GM06990 (cell line): ENCODE results near the gene HMBS.
A peak's percentile ranks its signal among the peaks of the same experiment; 100 is the strongest.
"Not testable (repeated sequence)": the region's sequence is repeated elsewhere in the genome, so short reads cannot be mapped to it uniquely, and the experiment has no call there.

Source experiments
- DNase-seq: peaks from one replicate; pipeline ENCODE4 v3.0.0-alpha.2; 2011; ENCODE audit not compliant: insufficient read length; ENCODE audit errors: extremely low read depth
- H3K27me3 ChIP-seq: replicated peaks from 2 replicates; pipeline ENCODE4 v1.6.0; 2011; ENCODE audit warnings: low read length; ENCODE audit not compliant: control insufficient read depth, insufficient read depth
- H3K36me3 ChIP-seq: 2 replicates; pipeline ENCODE4 v1.5.1; 2011; ENCODE audit warnings: low read length; ENCODE audit not compliant: control insufficient read depth, insufficient read depth
- H3K4me3 ChIP-seq: replicated peaks from 2 replicates; pipeline ENCODE4 v1.5.1; 2011; ENCODE audit warnings: low read depth, mild to moderate bottlenecking, control low read depth, low read length
- CTCF ChIP-seq: IDR thresholded peaks from 2 replicates; pipeline ENCODE4 v1.5.1; 2011; ENCODE audit warnings: low read length, control low read depth, mild to moderate bottlenecking, inconsistent platforms; ENCODE audit not compliant: insufficient read depth, poor library complexity, severe bottlenecking

HMBS gene

GRCh38 chr11:119084663-119085436 is at the start of gene HMBS:
Gene HMBS (plus strand): TSS chr11:119084881. CDS start chr11:119085034, 153 bp downstream.
- peak; percentile 96 for DNase-seq

GRCh38 chr11:119038884-119039283 is 45.8 kb upstream of the HMBS start:
- no peak overlapping the region for H3K4me3 ChIP-seq
- no peak for DNase-seq
- no peaks in the 10 kb centered on the region for H3K27me3 ChIP-seq
- TF ChIP-seq CTCF = no peak
- H3K36me3 ChIP-seq = no peaks in the 10 kb centered on the region

More at GRCh38 chr11:119084663-119085436, at the start of gene HMBS:
- Histone ChIP-seq H3K4me3 (peak within 1 kb of the TSS; percentile 91), H3K36me3 (peaks cover 18% of the 10 kb centered on the region), H3K27me3 (no peaks in the 10 kb centered on the region)
- no peak for TF ChIP-seq CTCF

GRCh38 chr11:119039471-119039870 is 45.2 kb upstream of the HMBS start:
- H3K27me3 ChIP-seq, H3K36me3 ChIP-seq, DNase-seq, H3K4me3 ChIP-seq: not testable (repeated sequence)

GRCh38 chr11:119041821-119042514 is 42.7 kb upstream of the HMBS start:
- no peak overlapping the region for H3K4me3 ChIP-seq
- H3K36me3 ChIP-seq = peaks cover 20% of the 10 kb centered on the region
- TF ChIP-seq CTCF = no peak
- no peak for DNase-seq
- H3K27me3 ChIP-seq = no peaks in the 10 kb centered on the region

GRCh38 chr11:119042927-119043326 is 41.8 kb upstream of the HMBS start:
- Histone ChIP-seq H3K4me3 (no peak overlapping the region), H3K36me3 (peaks cover 27% of the 10 kb centered on the region), H3K27me3 (no peaks in the 10 kb centered on the region)
- TF ChIP-seq CTCF = no peak
- DNase-seq = no peak

GRCh38 chr11:119044708-119045107 is 40.0 kb upstream of the HMBS start:
- Histone ChIP-seq H3K4me3 (no peak overlapping the region), H3K27me3 (no peaks in the 10 kb centered on the region), H3K36me3 (peaks cover 44% of the 10 kb centered on the region)
- no peak for DNase-seq
- TF ChIP-seq CTCF = peak; percentile 15
